Activated naive CD8-positive, alpha-beta T cell treated with anti-CD3 and anti-CD28 coated beads, Interleukin-2, amount 10 ng/mL, durations not matched to agents 7 days and 5 days (primary cell): ENCODE measurements around the gene C9orf43. TPM values are rescaled to one million over a fixed set of nuclear protein-coding genes. Genes with fewer than 3 reads are reported as not detected.

Experiments
- ATAC-seq: fragments of 150-1000 bp; cut with Tn5 transposase; one replicate; pipeline ENCODE4 v1.10.0; 2021; ENCODE audit warnings: low read depth, moderate library complexity
- POLR2A ChIA-PET: fragments of 350-600 bp; sonication (Branson Sonifier 250); formaldehyde crosslinking; loops from one replicate; lab custom pipeline; 2021; ENCODE audit warnings: antibody characterized with exemption; lab: Charles Lee
- DNase-seq: peaks from one replicate; pipeline ENCODE4 v3.0.0; 2021
- H3K27ac Mint-ChIP-seq: one replicate; pipeline ENCODE4 v1.8.0; 2022; ENCODE audit warnings: mild to moderate bottlenecking, mixed read lengths
- H3K27me3 Mint-ChIP-seq: one replicate; pipeline ENCODE4 v1.8.0; 2022; ENCODE audit warnings: mild to moderate bottlenecking, moderate library complexity, mixed read lengths
- H3K36me3 Mint-ChIP-seq: one replicate; pipeline ENCODE4 v1.8.0; 2021; ENCODE audit warnings: mild to moderate bottlenecking, mixed read lengths
- H3K4me1 Mint-ChIP-seq: one replicate; pipeline ENCODE4 v1.8.0; 2021; ENCODE audit warnings: mixed read lengths
- H3K4me3 Mint-ChIP-seq: one replicate; pipeline ENCODE4 v1.8.0; 2022; ENCODE audit warnings: mild to moderate bottlenecking, moderate library complexity, mixed read lengths
- H3K9me3 Mint-ChIP-seq: one replicate; pipeline ENCODE4 v1.8.0; 2021; ENCODE audit warnings: mixed read lengths
- total RNA-seq, 2 experiments: library from RNA; stranded (reverse); gene quantifications; one replicate each; pipeline ENCODE4 v1.2.3, GENCODE V29; 2021

The C9orf43 gene
- total RNA-seq, 2 experiments from 2014 or later = 0.36 to 0.54 TPM

DNA sequence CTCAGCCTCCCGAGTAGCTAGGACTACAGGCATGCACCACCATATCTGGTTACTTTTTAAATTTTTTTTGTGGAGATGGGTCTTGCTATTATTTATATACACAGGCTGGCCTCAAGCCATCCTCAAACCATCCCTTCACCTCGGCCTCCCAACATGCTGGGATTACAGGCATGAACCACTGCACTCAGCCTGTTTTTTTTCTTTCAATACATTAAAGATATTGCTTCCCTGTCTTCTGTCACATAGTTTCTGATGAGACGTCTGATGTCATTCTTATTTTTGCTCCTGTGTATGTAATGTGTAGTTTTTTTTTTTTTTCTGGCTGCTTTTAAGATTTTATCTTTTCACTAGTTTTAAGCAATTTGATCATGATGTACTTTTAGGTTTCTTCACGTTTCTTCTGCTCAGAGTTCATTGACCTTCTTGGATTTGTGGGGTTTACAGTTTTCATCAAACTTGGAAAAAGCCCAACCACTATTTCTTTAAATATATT lies 41.6 kb downstream of the C9orf43 start:
- H3K36me3 Mint-ChIP-seq = no peaks in the 10 kb centered on the region
- no peaks in the 10 kb centered on the region for H3K27me3 Mint-ChIP-seq
- H3K9me3 Mint-ChIP-seq = no peaks in the 10 kb centered on the region
- DNase-seq (no peak), ATAC-seq (no peak)
- POLR2A ChIA-PET = no interaction called here
- no peak overlapping the region for H3K4me3 Mint-ChIP-seq
- peaks cover 5% of the 10 kb centered on the region for H3K4me1 Mint-ChIP-seq
- H3K27ac Mint-ChIP-seq = no peak overlapping the region

GRCh38 chr9:113454914-113455761 lies 44.6 kb downstream of the C9orf43 start:
- Mint-ChIP-seq H3K4me3 (no peak overlapping the region), H3K4me1 (peaks cover 6% of the 10 kb centered on the region), H3K27ac (no peak overlapping the region), H3K27me3 (no peaks in the 10 kb centered on the region), H3K36me3 (no peaks in the 10 kb centered on the region), H3K9me3 (no peaks in the 10 kb centered on the region)
- POLR2A ChIA-PET = interaction anchor here (1.1 kb wide), 1 partner anchor 62 kb away, joined by 3 read pairs; no protein-coding TSS in a partner anchor
- DNase-seq = no peak
- ATAC-seq = peak; percentile 39

- Mint-ChIP-seq H3K9me3 (no peaks in the 10 kb centered on the region), H3K4me1 (peaks cover 8% of the 10 kb centered on the region), H3K4me3 (no peak overlapping the region), H3K36me3 (no peaks in the 10 kb centered on the region), H3K27me3 (no peaks in the 10 kb centered on the region), H3K27ac (no peak overlapping the region)
- ATAC-seq = no peak
- DNase-seq = no peak
- POLR2A ChIA-PET = no interaction called here
Measured at GRCh38 chr9:113456235-113456634, 45.7 kb downstream of the C9orf43 start.

GRCh38 chr9:113461285-113461684 lies 50.7 kb downstream of the C9orf43 start:
- POLR2A ChIA-PET = no interaction called here
- DNase-seq (no peak), ATAC-seq (no peak)
- H3K4me3 Mint-ChIP-seq = no peak overlapping the region
- peaks cover 7% of the 10 kb centered on the region for H3K4me1 Mint-ChIP-seq
- no peaks in the 10 kb centered on the region for H3K9me3 Mint-ChIP-seq
- H3K27me3 Mint-ChIP-seq = no peaks in the 10 kb centered on the region
- no peaks in the 10 kb centered on the region for H3K36me3 Mint-ChIP-seq
- H3K27ac Mint-ChIP-seq = no peak overlapping the region

- Mint-ChIP-seq H3K4me1 (peaks cover 7% of the 10 kb centered on the region), H3K9me3 (no peaks in the 10 kb centered on the region), H3K4me3 (no peak overlapping the region), H3K27me3 (no peaks in the 10 kb centered on the region), H3K27ac (no peak overlapping the region), H3K36me3 (peaks cover 2% of the 10 kb centered on the region)
- ATAC-seq (no peak), DNase-seq (no peak)
- POLR2A ChIA-PET = no interaction called here
Measured at GRCh38 chr9:113461943-113462342, 51.4 kb downstream of the C9orf43 start.

DNA sequence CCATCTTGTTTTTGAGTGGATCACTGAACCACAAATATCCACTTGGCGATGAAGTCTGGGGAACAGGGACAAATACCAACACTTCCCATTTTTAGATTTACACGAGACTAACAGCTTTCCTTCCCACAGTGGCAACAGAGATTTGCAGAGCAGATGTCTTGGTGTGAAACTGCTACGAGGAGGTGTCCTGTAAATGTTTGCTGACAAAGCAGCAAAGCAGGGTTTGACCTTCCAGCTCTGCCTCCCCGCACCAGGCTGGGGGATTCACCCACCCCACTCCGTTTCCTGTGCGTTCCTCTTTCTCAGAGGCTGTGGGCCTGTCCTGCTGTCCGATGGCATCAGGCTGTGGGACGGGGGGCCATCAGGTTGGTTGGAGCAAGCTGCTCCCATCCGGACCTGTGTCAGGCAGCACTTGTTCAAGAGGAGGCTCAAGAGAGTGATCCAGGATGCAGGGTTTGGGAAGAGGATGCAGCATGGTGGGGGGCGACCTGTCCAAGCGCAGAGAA lies 52.3 kb downstream of the C9orf43 start:
- no peak overlapping the region for H3K4me3 Mint-ChIP-seq
- H3K4me1 Mint-ChIP-seq = peaks cover 5% of the 10 kb centered on the region
- DNase-seq (no peak), ATAC-seq (no peak)
- H3K27ac Mint-ChIP-seq = no peak overlapping the region
- peaks cover under 1% of the 10 kb centered on the region for H3K9me3 Mint-ChIP-seq
- POLR2A ChIA-PET = no interaction called here
- peaks cover 3% of the 10 kb centered on the region for H3K36me3 Mint-ChIP-seq
- no peaks in the 10 kb centered on the region for H3K27me3 Mint-ChIP-seq

GRCh38 chr9:113463418-113464285 lies 53.1 kb downstream of the C9orf43 start, which contains the start of gene RGS3:
RGS3 (plus strand) TSS chr9:113463727; CDS start chr9:113463803, 76 bp downstream.
- DNase-seq (no peak), ATAC-seq (no peak)
- no peak within 1 kb of the TSS for H3K4me3 Mint-ChIP-seq
- no peak within 1 kb of the TSS for H3K27ac Mint-ChIP-seq
- H3K4me1 Mint-ChIP-seq = peaks cover 5% of the 10 kb centered on the region
- POLR2A ChIA-PET = interaction anchor here (0.6 to 0.7 kb wide), 2 partner anchors 48 to 287 kb away, joined by 3 read pairs; no protein-coding TSS in a partner anchor
- H3K9me3 Mint-ChIP-seq = peaks cover 5% of the 10 kb centered on the region
- peaks cover 5% of the 10 kb centered on the region for H3K36me3 Mint-ChIP-seq
- no peaks in the 10 kb centered on the region for H3K27me3 Mint-ChIP-seq

DNA sequence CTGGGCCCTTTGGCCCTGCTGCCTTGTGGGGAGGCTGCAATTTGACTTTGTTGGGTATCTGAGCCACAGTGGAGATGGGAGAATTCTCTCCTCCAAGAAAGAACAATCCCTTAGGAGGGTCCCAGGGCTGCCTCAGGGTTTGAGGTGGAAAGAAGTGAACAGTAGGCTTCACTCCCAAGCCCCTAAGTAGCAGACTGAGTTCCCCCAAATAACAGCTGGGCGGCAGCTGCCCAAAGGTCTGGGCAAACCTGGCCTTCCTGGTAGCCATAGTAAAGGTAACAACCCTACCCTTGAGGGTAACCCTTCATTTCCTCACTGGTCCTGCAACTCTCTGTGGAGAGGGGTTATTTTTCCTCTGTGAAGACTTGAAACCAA lies 53.7 kb downstream of the C9orf43 start:
- DNase-seq (no peak), ATAC-seq (no peak)
- Mint-ChIP-seq H3K36me3 (peaks cover 5% of the 10 kb centered on the region), H3K27me3 (no peaks in the 10 kb centered on the region), H3K4me1 (peaks cover 5% of the 10 kb centered on the region), H3K27ac (no peak overlapping the region), H3K4me3 (no peak overlapping the region), H3K9me3 (peaks cover 5% of the 10 kb centered on the region)
- POLR2A ChIA-PET = no interaction called here

DNA sequence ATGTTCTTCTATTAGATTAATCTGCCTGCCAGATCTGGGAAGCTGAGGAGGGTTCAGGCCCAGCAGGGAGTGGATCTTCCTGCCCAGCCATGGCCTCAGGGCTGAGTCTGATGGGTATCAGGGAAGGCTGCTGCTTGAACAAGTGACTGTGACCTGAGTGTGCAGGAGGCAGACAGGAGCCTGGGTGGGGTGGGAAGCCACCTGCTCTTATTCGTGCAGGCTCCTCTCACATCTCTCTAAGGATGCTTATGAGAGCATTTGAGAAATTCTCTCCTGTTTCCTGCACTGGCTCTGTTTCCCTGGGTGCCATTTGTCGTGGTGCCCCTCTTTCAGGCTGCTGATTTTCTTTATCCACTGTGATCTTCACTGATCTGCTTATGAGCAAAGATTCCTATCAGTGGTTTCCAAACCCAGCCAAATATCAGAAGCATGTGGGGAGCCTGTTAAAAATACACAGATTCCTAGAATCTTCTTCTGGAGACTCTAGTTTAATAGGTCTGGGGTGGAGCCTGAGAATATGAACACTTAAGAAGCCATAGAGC lies 55.1 kb downstream of the C9orf43 start:
- Mint-ChIP-seq H3K27ac (no peak overlapping the region), H3K27me3 (no peaks in the 10 kb centered on the region), H3K4me1 (peaks cover 5% of the 10 kb centered on the region), H3K36me3 (peaks cover 7% of the 10 kb centered on the region), H3K4me3 (no peak overlapping the region), H3K9me3 (peaks cover 5% of the 10 kb centered on the region)
- POLR2A ChIA-PET = no interaction called here
- DNase-seq = no peak
- no peak for ATAC-seq

DNA sequence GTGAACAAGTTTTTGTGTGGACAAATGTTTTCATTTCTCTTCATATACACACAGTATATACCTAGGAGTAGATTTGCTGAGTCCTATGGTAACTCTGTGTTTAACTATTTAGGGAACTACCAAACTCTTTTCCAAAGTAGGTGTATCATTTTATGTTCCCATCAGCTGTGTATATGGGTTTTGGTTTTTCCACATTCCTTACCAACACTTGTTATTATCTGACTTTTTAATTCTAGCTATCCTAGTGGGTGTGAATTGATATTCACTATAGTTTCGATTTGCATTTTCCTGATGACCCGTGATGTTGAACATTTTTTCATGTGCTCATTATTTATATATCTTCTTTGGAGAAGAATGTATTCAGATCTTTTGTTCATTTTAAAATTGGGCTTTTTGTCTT lies 56.6 kb downstream of the C9orf43 start:
- DNase-seq (no peak), ATAC-seq (no peak)
- POLR2A ChIA-PET = no interaction called here
- peaks cover 5% of the 10 kb centered on the region for H3K9me3 Mint-ChIP-seq
- H3K27ac Mint-ChIP-seq = no peak overlapping the region
- peaks cover 2% of the 10 kb centered on the region for H3K27me3 Mint-ChIP-seq
- peaks cover 4% of the 10 kb centered on the region for H3K4me1 Mint-ChIP-seq
- no peak overlapping the region for H3K4me3 Mint-ChIP-seq
- H3K36me3 Mint-ChIP-seq = peaks cover 7% of the 10 kb centered on the region

DNA sequence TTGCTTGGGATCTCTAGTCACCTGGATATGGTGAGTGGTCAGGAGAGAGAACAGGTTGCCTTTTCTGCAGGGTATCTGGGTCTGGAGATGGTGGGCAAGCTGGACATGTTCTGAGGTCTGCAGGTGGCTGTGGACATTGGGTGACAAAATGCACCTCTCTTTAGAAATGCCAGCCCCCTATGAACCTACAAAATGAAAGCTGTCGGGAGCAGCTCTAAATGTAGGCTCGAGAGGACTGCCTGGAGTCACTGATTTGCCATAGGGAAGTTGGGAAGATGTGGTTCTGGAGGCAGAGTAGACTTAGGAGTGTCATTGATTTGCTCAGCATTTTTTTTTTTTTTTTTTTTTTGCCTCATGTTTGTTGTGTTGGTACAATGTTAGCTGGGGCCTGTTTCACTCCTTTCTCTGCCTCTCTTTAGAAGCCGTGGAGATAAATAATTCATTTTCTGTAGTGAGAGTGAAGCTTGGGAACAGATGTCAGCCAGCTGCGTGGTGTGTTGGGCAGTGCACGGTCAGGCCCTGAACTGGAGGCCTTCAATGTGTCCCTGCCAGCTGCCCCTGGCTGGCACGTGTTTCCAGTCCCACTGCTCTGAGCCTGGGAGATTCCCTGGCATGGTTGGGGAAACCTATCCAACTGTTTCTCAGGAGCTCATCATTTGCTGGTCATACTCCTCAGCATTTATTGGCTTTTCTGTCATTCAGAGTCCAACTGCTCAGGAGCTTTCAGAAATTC lies 58.3 kb downstream of the C9orf43 start:
- DNase-seq = no peak
- peaks cover 2% of the 10 kb centered on the region for H3K27me3 Mint-ChIP-seq
- POLR2A ChIA-PET = no interaction called here
- no peak overlapping the region for H3K4me3 Mint-ChIP-seq
- H3K36me3 Mint-ChIP-seq = peaks cover 7% of the 10 kb centered on the region
- no peak for ATAC-seq
- H3K9me3 Mint-ChIP-seq = peaks cover 5% of the 10 kb centered on the region
- no peak overlapping the region for H3K27ac Mint-ChIP-seq
- peaks cover 4% of the 10 kb centered on the region for H3K4me1 Mint-ChIP-seq

DNA sequence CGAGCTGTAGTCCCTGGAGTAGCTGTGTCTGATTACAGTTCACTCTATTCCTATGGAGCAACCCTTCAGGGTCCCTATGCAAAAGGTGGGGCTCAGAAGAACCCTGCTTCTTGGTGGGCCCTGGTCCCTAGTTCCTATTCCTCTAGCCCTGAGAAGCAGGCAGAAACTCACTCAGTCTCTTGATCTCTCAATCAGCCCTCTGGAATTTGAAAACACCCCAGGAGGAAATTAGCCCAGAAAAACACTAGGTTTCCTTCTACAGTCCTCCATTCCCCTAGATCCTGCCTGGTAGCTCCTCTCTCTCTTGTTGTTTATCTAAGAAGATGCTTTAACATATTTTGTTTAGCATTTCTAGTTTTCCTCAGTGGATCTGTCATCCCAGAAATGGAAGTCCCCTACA lies 60.6 kb downstream of the C9orf43 start:
- H3K27me3 Mint-ChIP-seq = peaks cover 2% of the 10 kb centered on the region
- POLR2A ChIA-PET = no interaction called here
- DNase-seq = no peak
- peaks cover 5% of the 10 kb centered on the region for H3K9me3 Mint-ChIP-seq
- peaks cover 7% of the 10 kb centered on the region for H3K36me3 Mint-ChIP-seq
- H3K4me3 Mint-ChIP-seq = no peak overlapping the region
- no peak for ATAC-seq
- H3K4me1 Mint-ChIP-seq = peaks cover 2% of the 10 kb centered on the region
- no peak overlapping the region for H3K27ac Mint-ChIP-seq
